ENCODE results near the gene PBLD. TPM values are rescaled to one million over a fixed set of nuclear protein-coding genes. Genes with fewer than 3 reads are reported as not detected.
"Not testable (repeated sequence)": the region's sequence is repeated elsewhere in the genome, so short reads cannot be mapped to it uniquely, and the experiment has no call there.

The PBLD gene
- total RNA-seq, 4 donors from 2014 or later: 1.1 to 2.7 (median 2.3) TPM

DNA sequence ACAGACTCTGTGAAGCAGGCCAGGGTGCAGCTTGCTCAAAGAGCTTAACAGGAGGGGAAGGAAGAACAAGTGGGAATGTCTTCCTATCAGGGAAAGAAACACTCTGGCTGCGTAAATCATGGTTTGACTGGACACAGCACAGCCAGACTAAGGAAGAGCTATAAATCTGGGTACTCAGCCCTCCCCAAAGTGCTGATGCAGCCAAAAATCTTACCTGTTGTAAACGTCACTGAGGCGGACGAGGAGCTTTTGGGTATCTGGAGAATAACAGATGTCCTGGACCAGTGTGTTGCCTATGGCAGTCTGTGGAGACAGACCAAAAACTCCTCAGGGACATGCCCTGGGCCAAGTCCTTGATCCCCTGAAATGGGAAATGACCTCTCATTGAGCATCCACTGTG is 44.0 kb downstream of the PBLD start:
- Histone ChIP-seq H3K27ac (no peak overlapping the region), H3K4me3 (no peak overlapping the region), H3K36me3 (no peaks in the 10 kb centered on the region), H3K27me3 (no peaks in the 10 kb centered on the region), H3K4me1 (no peaks in the 10 kb centered on the region), H3K9me3 (no peaks in the 10 kb centered on the region)
- intact Hi-C loops (cut with DNase I): no loop called here
- WGBS, 2 donors: 93% methylated on average over 4 of the region's 4 CpGs
- TF ChIP-seq CTCF (IDR thresholded peaks at IDR 0.05) (no peak), POLR2A (IDR thresholded peaks at IDR 0.05) (no peak)
- no peak for DNase-seq

DNA sequence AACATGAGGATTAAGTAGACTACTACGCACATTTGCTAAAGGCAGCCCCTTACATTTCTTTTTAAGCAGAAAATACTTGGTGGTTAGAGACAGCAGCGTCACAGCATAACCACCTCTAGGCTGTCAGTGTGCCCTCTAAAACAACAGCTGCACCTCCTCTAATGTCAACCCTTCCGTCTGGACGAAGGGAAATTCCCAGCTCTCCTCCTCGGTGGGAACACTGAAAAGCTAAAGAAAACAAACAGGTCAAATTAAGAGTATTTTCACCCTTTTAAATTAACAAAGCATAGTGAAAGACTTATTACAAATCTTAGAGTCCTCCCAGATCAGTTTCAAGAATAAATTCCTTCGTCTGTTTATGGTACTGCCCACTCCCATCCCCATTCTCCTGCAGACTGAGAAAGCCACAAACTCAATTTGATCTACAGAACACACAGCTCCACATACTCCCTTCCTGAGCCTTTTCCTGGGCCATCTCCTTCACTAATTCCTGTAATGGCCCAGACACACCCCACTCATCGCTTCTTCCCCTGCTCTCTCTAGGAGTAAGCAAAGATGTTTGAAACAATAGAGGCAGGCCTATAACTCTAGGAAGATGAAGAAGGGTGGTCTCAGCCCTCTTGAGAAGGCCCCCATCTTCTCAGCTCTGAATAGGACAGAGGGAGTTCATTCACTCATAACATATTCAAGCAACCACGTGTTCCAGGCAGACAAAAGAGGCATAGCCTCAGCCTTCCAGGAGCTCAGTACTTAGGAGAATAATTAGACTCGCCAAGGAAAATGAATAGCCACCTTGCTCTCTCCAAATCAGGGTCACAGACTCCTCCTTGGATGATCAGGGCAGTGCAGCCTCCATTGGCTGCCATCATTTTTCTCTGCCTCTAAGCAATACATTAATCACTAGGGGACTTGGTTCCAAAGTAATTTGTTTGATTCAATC is 48.4 kb downstream of the PBLD start:
- intact Hi-C loops (cut with DNase I): no loop called here
- H3K4me3 ChIP-seq: no peak overlapping the region
- DNase-seq: no peak
- H3K9me3 ChIP-seq: no peaks in the 10 kb centered on the region
- no peak for TF ChIP-seq CTCF (IDR thresholded peaks at IDR 0.05)
- no peak for TF ChIP-seq POLR2A (IDR thresholded peaks at IDR 0.05)
- no peaks in the 10 kb centered on the region for H3K27me3 ChIP-seq
- WGBS, 2 donors: 65 to 71% methylated on average over 9 of the region's 9 CpGs
- H3K36me3 ChIP-seq: no peaks in the 10 kb centered on the region
- no peak overlapping the region for H3K27ac ChIP-seq
- no peaks in the 10 kb centered on the region for H3K4me1 ChIP-seq

GRCh38 chr10:68280758-68281157 is 52.0 kb downstream of the PBLD start:
- no peak for TF ChIP-seq POLR2A (IDR thresholded peaks at IDR 0.05)
- no peak overlapping the region for H3K27ac ChIP-seq
- H3K4me1 ChIP-seq: no peaks in the 10 kb centered on the region
- no peak for DNase-seq
- H3K36me3 ChIP-seq: no peaks in the 10 kb centered on the region
- H3K27me3 ChIP-seq: no peaks in the 10 kb centered on the region
- no peak overlapping the region for H3K4me3 ChIP-seq
- peaks cover 0 to 12% (median 0%) of the 10 kb centered on the region in 3 donors for H3K9me3 ChIP-seq
- 93 to 94% methylated on average over 4 of the region's 4 CpGs for WGBS, 2 donors
- intact Hi-C loops (cut with DNase I): no loop called here

DNA sequence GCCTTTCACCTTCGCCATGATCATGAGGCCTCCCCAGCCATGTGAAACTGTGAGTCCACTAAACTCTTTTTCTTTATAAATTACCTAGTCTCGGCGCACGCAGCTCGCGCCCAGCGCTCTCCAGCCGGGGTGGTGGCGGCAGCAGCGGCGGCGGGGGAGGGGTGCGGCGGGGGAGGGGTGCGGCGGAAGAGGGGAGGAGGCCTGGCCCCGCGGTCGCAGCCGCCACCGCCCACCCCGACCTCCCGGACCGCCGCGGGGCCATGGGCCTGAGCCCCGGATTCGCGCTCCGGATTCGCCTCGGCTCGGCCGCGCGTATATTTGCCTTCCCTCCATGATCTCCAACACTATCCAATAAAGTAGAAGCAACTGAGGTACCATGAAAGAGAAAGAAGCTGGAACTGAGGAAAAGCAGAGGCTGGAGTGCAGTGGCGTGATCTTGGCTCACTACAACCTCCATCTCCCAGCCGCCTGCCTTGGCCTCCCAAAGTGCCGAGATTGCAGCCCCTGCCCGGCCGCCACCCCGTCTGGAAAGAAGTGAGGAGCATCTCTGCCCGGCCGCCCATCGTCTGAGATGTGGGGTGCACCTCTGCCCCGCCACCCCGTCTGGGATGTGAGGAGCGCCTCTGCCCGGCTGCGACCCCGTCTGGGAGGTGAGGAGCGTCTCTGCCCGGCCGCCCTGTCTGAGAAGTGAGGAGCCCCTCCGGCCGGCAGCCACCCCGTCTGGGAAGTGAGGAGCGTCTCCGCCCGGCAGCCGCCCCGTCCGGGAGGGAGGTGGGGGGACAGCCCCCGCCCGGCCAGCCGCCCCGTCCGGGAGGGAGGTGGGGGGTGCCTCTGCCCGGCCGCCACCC is 53.6 kb downstream of the PBLD start:
- H3K4me3 ChIP-seq; H3K27me3 ChIP-seq; H3K36me3 ChIP-seq; H3K4me1 ChIP-seq; intact Hi-C loops (cut with DNase I); DNase-seq; H3K27ac ChIP-seq: not testable (repeated sequence)
- 92 to 98% methylated on average over 6 to 9 of the region's 70 CpGs for WGBS, 2 donors
- H3K9me3 ChIP-seq: peaks cover 0 to 12% (median 0%) of the 10 kb centered on the region in 3 donors

DNA sequence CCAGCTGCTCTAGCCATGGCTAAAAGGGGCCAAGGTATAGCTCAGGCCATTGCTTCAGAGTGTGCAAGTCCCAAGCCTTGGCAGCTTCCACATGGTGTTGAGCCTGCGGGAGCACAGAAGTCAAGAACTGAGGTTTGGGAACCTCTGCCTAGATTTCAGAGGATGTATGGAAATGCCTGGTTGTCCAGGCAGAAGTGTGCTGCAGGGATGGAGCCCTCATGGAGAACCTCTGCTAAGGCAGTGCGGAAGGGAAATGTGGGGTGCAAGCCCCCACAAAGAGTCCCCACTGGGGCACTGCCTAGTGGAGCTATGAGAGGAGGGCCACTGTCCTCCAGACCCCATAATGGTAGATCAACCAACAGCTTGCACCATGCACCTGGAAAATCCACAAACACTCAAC is 54.9 kb downstream of the PBLD start:
- intact Hi-C loops (cut with DNase I); H3K4me1 ChIP-seq; H3K27ac ChIP-seq; H3K36me3 ChIP-seq; H3K4me3 ChIP-seq; DNase-seq; H3K27me3 ChIP-seq: not testable (repeated sequence)
- peaks cover 0 to 12% (median 0%) of the 10 kb centered on the region in 3 donors for H3K9me3 ChIP-seq
- 93% methylated on average over 2 of the region's 2 CpGs; no CpG with 5 or more reads in 1 of the 2 donors for WGBS, 2 donors

DNA sequence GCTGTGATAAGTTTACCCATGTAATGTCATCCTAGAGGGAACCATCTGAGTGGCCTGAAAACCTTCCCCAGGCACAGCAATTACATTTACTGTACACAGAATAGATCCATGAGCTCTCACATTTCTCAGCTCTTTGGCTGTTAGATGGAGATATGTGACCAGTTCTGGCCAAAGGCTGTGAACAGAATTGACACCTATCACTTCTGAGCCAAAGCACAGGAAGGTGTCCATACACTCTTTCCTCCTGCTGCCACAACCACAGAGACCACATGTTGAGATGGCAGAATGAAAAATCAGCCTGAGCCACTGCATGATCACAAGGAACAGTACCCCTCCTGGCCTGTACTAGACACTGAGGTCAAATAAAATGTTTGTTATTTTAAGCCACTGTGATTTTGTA is 56.5 kb downstream of the PBLD start:
- TF ChIP-seq CTCF (IDR thresholded peaks at IDR 0.05): no peak
- no peak for TF ChIP-seq POLR2A (IDR thresholded peaks at IDR 0.05)
- intact Hi-C loops (cut with DNase I): no loop called here
- Histone ChIP-seq H3K27me3 (no peaks in the 10 kb centered on the region), H3K9me3 (peaks cover 0 to 12% (median 0%) of the 10 kb centered on the region in 3 donors), H3K4me1 (no peaks in the 10 kb centered on the region), H3K36me3 (no peaks in the 10 kb centered on the region), H3K4me3 (no peak overlapping the region), H3K27ac (no peak overlapping the region)
- no peak for DNase-seq

Measured in esophagus squamous epithelium (tissue), 5 donors.